Measurements from ENCODE around the gene PRPF19. TPM values are rescaled to one million over a fixed set of nuclear protein-coding genes. Genes with fewer than 3 reads are reported as not detected.

The PRPF19 gene
- total and polyA plus RNA-seq, 2 of the 13 experiments (the other 11 are each of a cell fraction or from before 2014, with no cell fraction given), result 27.4 to 91.1 TPM

DNA sequence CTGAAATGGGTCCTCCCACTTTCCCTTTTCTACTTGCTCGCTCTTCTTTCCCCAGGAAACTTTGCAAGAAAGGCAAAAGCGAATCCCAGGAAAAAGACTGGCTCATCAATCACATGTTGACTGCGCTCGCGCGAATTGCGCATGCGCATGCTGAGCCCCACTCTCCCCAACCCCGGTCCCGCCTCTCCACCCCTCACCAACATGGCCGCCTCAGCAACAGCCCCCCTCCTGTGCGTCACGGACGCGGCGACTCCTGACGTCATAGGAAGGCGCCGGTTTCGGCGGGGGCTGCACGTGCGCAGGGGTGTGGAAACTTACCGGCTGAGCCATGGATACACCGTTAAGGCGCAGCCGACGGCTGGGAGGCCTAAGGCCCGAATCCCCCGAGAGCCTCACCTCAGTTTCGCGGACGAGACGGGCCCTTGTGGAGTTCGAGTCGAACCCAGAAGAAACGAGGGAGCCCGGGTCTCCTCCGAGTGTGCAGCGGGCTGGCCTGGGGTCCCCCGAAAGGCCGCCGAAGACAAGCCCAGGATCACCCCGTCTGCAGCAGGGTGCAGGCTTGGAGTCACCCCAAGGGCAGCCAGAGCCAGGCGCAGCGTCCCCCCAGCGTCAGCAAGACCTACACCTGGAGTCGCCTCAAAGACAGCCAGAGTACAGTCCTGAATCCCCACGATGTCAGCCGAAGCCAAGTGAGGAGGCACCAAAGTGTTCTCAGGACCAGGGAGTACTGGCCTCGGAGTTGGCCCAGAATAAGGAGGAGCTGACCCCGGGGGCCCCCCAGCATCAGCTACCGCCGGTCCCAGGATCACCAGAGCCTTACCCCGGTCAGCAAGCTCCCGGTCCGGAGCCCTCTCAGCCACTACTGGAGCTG is 64.4 kb downstream of the PRPF19 start, which contains the start of gene CCDC86 (continued):
- TF ChIP-seq KDM4B (CRISPR knock-in tag; IDR thresholded peaks at IDR 0.05), result peak; percentile 78; the same call in 1 of the 2 replicates
- peak; percentile 98 for TF ChIP-seq TGIF2 (CRISPR knock-in tag; IDR thresholded peaks at IDR 0.05)
- peak; percentile 98; the same call in 1 of the 2 replicates for TF ChIP-seq FOXK1 (CRISPR knock-in tag; IDR thresholded peaks at IDR 0.05; ENCODE audit: borderline replicate concordance, low read depth)
- TF ChIP-seq ASH2L (IDR thresholded peaks at IDR 0.05; ENCODE audit: insufficient read length, low read depth, low read length), result peak; percentile 93
- TF ChIP-seq, protein P1, sequence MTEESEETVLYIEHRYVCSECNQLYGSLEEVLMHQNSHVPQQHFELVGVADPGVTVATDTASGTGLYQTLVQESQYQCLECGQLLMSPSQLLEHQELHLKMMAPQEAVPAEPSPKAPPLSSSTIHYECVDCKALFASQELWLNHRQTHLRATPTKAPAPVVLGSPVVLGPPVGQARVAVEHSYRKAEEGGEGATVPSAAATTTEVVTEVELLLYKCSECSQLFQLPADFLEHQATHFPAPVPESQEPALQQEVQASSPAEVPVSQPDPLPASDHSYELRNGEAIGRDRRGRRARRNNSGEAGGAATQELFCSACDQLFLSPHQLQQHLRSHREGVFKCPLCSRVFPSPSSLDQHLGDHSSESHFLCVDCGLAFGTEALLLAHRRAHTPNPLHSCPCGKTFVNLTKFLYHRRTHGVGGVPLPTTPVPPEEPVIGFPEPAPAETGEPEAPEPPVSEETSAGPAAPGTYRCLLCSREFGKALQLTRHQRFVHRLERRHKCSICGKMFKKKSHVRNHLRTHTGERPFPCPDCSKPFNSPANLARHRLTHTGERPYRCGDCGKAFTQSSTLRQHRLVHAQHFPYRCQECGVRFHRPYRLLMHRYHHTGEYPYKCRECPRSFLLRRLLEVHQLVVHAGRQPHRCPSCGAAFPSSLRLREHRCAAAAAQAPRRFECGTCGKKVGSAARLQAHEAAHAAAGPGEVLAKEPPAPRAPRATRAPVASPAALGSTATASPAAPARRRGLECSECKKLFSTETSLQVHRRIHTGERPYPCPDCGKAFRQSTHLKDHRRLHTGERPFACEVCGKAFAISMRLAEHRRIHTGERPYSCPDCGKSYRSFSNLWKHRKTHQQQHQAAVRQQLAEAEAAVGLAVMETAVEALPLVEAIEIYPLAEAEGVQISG (CRISPR knock-in tag; IDR thresholded peaks at IDR 0.05), result peak; percentile 94
- TF ChIP-seq TRIM24 (CRISPR knock-in tag; IDR thresholded peaks at IDR 0.05), result no peak
- peak; percentile 80; the same call in 1 of the 2 replicates for TF ChIP-seq ARNT2 (CRISPR knock-in tag; IDR thresholded peaks at IDR 0.05; ENCODE audit: low read depth)
- peak; percentile 90 for TF ChIP-seq HOXD1 (CRISPR knock-in tag; IDR thresholded peaks at IDR 0.05)
- TF ChIP-seq ZNF768 (CRISPR knock-in tag; IDR thresholded peaks at IDR 0.05), result peak; percentile 40; the same call in 1 of the 2 replicates
- TF ChIP-seq MED13 (CRISPR knock-in tag; IDR thresholded peaks at IDR 0.05), result peak; percentile 67; the same call in 1 of the 2 replicates
- peak; percentile 95 for TF ChIP-seq PHF20 (CRISPR knock-in tag; IDR thresholded peaks at IDR 0.05)
- TF ChIP-seq HDAC6 (IDR thresholded peaks at IDR 0.05; ENCODE audit: low read depth, low read length), result no peak
- TF ChIP-seq ZNF205 (CRISPR knock-in tag; IDR thresholded peaks at IDR 0.05), result no peak
- peak; percentile 78; the same call in 1 of the 2 replicates for TF ChIP-seq TAF1 (CRISPR knock-in tag; IDR thresholded peaks at IDR 0.05)
- no peak for TF ChIP-seq ATAD3A (CRISPR knock-in tag; IDR thresholded peaks at IDR 0.05)
- peak; percentile 95 for TF ChIP-seq ERF (CRISPR knock-in tag; IDR thresholded peaks at IDR 0.05)
- no peak for TF ChIP-seq ZFP36L2 (CRISPR knock-in tag; IDR thresholded peaks at IDR 0.05)
- TF ChIP-seq, protein P2, sequence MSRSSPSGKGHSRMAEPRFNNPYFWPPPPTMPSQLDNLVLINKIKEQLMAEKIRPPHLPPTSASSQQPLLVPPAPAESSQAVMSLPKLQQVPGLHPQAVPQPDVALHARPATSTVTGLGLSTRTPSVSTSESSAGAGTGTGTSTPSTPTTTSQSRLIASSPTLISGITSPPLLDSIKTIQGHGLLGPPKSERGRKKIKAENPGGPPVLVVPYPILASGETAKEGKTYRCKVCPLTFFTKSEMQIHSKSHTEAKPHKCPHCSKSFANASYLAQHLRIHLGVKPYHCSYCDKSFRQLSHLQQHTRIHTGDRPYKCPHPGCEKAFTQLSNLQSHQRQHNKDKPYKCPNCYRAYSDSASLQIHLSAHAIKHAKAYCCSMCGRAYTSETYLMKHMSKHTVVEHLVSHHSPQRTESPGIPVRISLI (CRISPR knock-in tag; IDR thresholded peaks at IDR 0.05; ENCODE audit: borderline replicate concordance), result no peak
- no peak for TF ChIP-seq ZNF678 (CRISPR knock-in tag; IDR thresholded peaks at IDR 0.05)
- no peak for TF ChIP-seq ZNF24 (IDR thresholded peaks at IDR 0.05)
- TF ChIP-seq NR2F2 (IDR thresholded peaks at IDR 0.05; ENCODE audit: borderline replicate concordance, low read depth), result peak; percentile 30; the same call in 1 of the 2 replicates
- TF ChIP-seq SYNCRIP (IDR thresholded peaks at IDR 0.05; ENCODE audit: insufficient read depth, low read depth, low read length), result no peak
- no peak for TF ChIP-seq ZNF367 (CRISPR knock-in tag; IDR thresholded peaks at IDR 0.05; ENCODE audit: borderline replicate concordance)
- TF ChIP-seq JUN (CRISPR knock-in tag; IDR thresholded peaks at IDR 0.05), result no peak
- TF ChIP-seq, protein P3, sequence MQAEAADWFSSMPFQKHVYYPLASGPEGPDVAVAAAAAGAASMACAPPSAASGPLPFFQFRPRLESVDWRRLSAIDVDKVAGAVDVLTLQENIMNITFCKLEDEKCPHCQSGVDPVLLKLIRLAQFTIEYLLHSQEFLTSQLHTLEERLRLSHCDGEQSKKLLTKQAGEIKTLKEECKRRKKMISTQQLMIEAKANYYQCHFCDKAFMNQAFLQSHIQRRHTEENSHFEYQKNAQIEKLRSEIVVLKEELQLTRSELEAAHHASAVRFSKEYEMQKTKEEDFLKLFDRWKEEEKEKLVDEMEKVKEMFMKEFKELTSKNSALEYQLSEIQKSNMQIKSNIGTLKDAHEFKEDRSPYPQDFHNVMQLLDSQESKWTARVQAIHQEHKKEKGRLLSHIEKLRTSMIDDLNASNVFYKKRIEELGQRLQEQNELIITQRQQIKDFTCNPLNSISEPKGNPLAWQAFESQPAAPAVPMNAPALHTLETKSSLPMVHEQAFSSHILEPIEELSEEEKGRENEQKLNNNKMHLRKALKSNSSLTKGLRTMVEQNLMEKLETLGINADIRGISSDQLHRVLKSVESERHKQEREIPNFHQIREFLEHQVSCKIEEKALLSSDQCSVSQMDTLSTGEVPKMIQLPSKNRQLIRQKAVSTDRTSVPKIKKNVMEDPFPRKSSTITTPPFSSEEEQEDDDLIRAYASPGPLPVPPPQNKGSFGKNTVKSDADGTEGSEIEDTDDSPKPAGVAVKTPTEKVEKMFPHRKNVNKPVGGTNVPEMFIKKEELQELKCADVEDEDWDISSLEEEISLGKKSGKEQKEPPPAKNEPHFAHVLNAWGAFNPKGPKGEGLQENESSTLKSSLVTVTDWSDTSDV (CRISPR knock-in tag; IDR thresholded peaks at IDR 0.05), result no peak

All from HepG2 (cell line).